Measurements from ENCODE around the gene MOAP1. TPM values are rescaled to one million over a fixed set of nuclear protein-coding genes. Genes with fewer than 3 reads are reported as not detected.

MOAP1 gene
- total and polyA plus RNA-seq, 4 donors, result 7.8 to 13.2 (median 11.7) TPM

DNA sequence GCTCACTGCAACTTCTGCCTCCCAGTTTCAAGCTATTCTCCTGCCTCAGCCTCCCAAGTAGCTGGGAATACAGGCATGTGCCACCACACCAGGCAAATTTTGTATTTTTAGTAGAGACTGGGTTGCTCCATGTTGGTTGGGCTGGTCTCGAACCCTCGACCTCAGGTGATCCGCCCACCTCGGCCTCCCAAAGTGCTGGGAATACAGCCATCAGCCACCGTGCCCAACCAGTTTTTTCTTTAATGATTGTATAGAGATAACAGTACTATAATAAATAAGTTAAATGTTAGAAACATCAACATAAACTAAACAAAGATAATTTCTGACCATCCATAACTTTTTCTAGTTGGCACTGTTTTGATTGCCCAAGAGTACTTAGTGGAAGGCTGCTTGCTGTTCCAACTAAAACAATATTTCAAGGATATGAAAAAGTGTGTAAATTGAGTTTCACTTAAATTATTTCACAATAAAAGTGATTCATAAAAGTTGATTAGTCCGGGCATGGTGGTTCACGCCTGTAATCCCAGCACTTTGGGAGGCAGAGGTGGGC, 16.5 kb upstream of the MOAP1 start:
- no peaks in the 10 kb centered on the region for H3K36me3 ChIP-seq (ENCODE audit: control insufficient read depth in 4 of 4, insufficient read depth in 3 of 4, low read depth in 1 of 4, low read length in 3 of 4)
- WGBS, result 87% methylated on average over 7 of the region's 7 CpGs

DNA sequence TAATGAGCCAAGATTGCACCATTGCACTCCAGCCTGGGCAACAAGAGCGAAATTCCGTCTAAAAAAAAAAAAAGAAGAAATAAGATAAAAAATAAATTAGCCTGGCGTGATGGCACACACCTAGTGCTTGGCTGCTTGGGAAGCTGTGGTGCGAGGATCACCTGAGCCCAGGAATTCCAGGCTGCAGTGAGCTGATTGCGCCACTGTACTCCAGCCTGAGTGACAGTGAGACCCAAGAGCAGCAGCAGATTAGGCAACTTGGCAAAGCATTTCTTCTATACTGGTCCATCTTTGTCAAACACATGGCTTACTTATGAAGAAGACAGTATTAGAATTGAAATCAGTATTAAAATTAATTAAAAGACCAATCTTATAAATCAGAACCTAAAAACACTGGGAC, 15.9 kb upstream of the MOAP1 start:
- TF ChIP-seq RXRA (IDR thresholded peaks at IDR 0.05) (no peak), SP1 (IDR thresholded peaks at IDR 0.05) (no peak), JUND (IDR thresholded peaks at IDR 0.05) (no peak), EGR1 (IDR thresholded peaks at IDR 0.05; ENCODE audit: low read depth in 2 of 2) (no peak), HNF4G (IDR thresholded peaks at IDR 0.05) (no peak), HNF4A (conservative IDR thresholded peaks at IDR 0.05) (no peak), FOXA2 (IDR thresholded peaks at IDR 0.05) (no peak), TAF1 (conservative IDR thresholded peaks at IDR 0.05) (no peak), RAD21 (IDR thresholded peaks at IDR 0.05) (no peak), NR2F2 (IDR thresholded peaks at IDR 0.05) (no peak)
- TF ChIP-seq, protein P1, sequence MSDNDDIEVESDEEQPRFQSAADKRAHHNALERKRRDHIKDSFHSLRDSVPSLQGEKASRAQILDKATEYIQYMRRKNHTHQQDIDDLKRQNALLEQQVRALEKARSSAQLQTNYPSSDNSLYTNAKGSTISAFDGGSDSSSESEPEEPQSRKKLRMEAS (IDR thresholded peaks at IDR 0.05), result no peak
- TF ChIP-seq, protein P2, sequence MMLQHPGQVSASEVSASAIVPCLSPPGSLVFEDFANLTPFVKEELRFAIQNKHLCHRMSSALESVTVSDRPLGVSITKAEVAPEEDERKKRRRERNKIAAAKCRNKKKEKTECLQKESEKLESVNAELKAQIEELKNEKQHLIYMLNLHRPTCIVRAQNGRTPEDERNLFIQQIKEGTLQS (IDR thresholded peaks at IDR 0.05), result no peak
- TF ChIP-seq, protein P3, sequence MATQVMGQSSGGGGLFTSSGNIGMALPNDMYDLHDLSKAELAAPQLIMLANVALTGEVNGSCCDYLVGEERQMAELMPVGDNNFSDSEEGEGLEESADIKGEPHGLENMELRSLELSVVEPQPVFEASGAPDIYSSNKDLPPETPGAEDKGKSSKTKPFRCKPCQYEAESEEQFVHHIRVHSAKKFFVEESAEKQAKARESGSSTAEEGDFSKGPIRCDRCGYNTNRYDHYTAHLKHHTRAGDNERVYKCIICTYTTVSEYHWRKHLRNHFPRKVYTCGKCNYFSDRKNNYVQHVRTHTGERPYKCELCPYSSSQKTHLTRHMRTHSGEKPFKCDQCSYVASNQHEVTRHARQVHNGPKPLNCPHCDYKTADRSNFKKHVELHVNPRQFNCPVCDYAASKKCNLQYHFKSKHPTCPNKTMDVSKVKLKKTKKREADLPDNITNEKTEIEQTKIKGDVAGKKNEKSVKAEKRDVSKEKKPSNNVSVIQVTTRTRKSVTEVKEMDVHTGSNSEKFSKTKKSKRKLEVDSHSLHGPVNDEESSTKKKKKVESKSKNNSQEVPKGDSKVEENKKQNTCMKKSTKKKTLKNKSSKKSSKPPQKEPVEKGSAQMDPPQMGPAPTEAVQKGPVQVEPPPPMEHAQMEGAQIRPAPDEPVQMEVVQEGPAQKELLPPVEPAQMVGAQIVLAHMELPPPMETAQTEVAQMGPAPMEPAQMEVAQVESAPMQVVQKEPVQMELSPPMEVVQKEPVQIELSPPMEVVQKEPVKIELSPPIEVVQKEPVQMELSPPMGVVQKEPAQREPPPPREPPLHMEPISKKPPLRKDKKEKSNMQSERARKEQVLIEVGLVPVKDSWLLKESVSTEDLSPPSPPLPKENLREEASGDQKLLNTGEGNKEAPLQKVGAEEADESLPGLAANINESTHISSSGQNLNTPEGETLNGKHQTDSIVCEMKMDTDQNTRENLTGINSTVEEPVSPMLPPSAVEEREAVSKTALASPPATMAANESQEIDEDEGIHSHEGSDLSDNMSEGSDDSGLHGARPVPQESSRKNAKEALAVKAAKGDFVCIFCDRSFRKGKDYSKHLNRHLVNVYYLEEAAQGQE (IDR thresholded peaks at IDR 0.05), result no peak
- TF ChIP-seq, protein P4, sequence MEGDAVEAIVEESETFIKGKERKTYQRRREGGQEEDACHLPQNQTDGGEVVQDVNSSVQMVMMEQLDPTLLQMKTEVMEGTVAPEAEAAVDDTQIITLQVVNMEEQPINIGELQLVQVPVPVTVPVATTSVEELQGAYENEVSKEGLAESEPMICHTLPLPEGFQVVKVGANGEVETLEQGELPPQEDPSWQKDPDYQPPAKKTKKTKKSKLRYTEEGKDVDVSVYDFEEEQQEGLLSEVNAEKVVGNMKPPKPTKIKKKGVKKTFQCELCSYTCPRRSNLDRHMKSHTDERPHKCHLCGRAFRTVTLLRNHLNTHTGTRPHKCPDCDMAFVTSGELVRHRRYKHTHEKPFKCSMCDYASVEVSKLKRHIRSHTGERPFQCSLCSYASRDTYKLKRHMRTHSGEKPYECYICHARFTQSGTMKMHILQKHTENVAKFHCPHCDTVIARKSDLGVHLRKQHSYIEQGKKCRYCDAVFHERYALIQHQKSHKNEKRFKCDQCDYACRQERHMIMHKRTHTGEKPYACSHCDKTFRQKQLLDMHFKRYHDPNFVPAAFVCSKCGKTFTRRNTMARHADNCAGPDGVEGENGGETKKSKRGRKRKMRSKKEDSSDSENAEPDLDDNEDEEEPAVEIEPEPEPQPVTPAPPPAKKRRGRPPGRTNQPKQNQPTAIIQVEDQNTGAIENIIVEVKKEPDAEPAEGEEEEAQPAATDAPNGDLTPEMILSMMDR (IDR thresholded peaks at IDR 0.05; ENCODE audit: low read depth, low read length, missing input control), result no peak
- TF ChIP-seq, protein P5, sequence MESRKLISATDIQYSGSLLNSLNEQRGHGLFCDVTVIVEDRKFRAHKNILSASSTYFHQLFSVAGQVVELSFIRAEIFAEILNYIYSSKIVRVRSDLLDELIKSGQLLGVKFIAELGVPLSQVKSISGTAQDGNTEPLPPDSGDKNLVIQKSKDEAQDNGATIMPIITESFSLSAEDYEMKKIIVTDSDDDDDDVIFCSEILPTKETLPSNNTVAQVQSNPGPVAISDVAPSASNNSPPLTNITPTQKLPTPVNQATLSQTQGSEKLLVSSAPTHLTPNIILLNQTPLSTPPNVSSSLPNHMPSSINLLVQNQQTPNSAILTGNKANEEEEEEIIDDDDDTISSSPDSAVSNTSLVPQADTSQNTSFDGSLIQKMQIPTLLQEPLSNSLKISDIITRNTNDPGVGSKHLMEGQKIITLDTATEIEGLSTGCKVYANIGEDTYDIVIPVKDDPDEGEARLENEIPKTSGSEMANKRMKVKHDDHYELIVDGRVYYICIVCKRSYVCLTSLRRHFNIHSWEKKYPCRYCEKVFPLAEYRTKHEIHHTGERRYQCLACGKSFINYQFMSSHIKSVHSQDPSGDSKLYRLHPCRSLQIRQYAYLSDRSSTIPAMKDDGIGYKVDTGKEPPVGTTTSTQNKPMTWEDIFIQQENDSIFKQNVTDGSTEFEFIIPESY (IDR thresholded peaks at IDR 0.05), result no peak
- Histone ChIP-seq H3K4me3 (ENCODE audit: low read depth in 1 of 3, low read length in 3 of 3) (no peak overlapping the region), H3K9me3 (ENCODE audit: control insufficient read depth in 4 of 4, low read length in 3 of 4) (no peaks in the 10 kb centered on the region), H3K36me3 (ENCODE audit: control insufficient read depth in 4 of 4, insufficient read depth in 3 of 4, low read depth in 1 of 4, low read length in 3 of 4) (no peaks in the 10 kb centered on the region), H3K27me3 (ENCODE audit: control insufficient read depth in 4 of 4, insufficient read depth in 4 of 4, low read length in 3 of 4) (no peaks in the 10 kb centered on the region), H3K4me1 (ENCODE audit: control insufficient read depth in 4 of 4, insufficient read depth in 4 of 4, low read length in 3 of 4) (peaks cover 0 to 2% (median 0%) of the 10 kb centered on the region in 4 donors), H3K27ac (ENCODE audit: low read depth in 1 of 2, low read length in 2 of 2) (no peak overlapping the region), H3K9ac (ENCODE audit: low read depth in 1 of 2, low read length in 2 of 2) (no peak overlapping the region)
- no peak for DNase-seq (ENCODE audit: low spot score)
- WGBS, result 85% methylated on average over 5 of the region's 5 CpGs

More for the DNA sequence above, 16.5 kb upstream of the MOAP1 start:
- H3K9me3 ChIP-seq (ENCODE audit: control insufficient read depth in 4 of 4, low read length in 3 of 4), result no peaks in the 10 kb centered on the region
- no peak overlapping the region for H3K9ac ChIP-seq (ENCODE audit: low read depth in 1 of 2, low read length in 2 of 2)
- TF ChIP-seq JUND (IDR thresholded peaks at IDR 0.05), result no peak
- TF ChIP-seq SP1 (IDR thresholded peaks at IDR 0.05), result no peak
- peaks cover 2 to 5% (median 4%) of the 10 kb centered on the region in 4 donors for H3K4me1 ChIP-seq (ENCODE audit: control insufficient read depth in 4 of 4, insufficient read depth in 4 of 4, low read length in 3 of 4)
- no peak for DNase-seq (ENCODE audit: low spot score)
- H3K27ac ChIP-seq (ENCODE audit: low read depth in 1 of 2, low read length in 2 of 2), result no peak overlapping the region
- no peak overlapping the region for H3K4me3 ChIP-seq (ENCODE audit: low read depth in 1 of 3, low read length in 3 of 3)
- H3K27me3 ChIP-seq (ENCODE audit: control insufficient read depth in 4 of 4, insufficient read depth in 4 of 4, low read length in 3 of 4), result no peaks in the 10 kb centered on the region

Data from liver (tissue), 9 donors.